ENCODE results near the gene CCDC91. TPM values are rescaled to one million over a fixed set of nuclear protein-coding genes. Genes with fewer than 3 reads are reported as not detected.

The CCDC91 gene
- total and polyA plus RNA-seq, 8 donors, result 15.0 to 27.0 (median 19.1) TPM

GRCh38 chr12:28527631-28528249 lies 337.5 kb downstream of the CCDC91 start:
- FAIRE-seq, result no peak
- Histone ChIP-seq H3K36me3 (no peaks in the 10 kb centered on the region), H3K27ac (no peak overlapping the region), H3K4me1 (no peaks in the 10 kb centered on the region), H3K9me3 (no peaks in the 10 kb centered on the region), H3K4me3 (no peak overlapping the region), H3K27me3 (no peaks in the 10 kb centered on the region)
- intact Hi-C loops (cut with DNase I), result no loop called here
- WGBS, 2 donors, result 92 to 95% methylated on average over 5 of the region's 5 CpGs
- ATAC-seq, result no peak
- peak in 1 of 6 donors; percentile 20 for DNase-seq
- no peak for TF ChIP-seq CTCF (IDR thresholded peaks at IDR 0.05)

GRCh38 chr12:28535216-28535615 lies 345.0 kb downstream of the CCDC91 start:
- H3K4me3 ChIP-seq, result no peak overlapping the region
- no peaks in the 10 kb centered on the region for H3K36me3 ChIP-seq
- H3K27me3 ChIP-seq, result no peaks in the 10 kb centered on the region
- DNase-seq (no peak), FAIRE-seq (no peak), ATAC-seq (no peak)
- intact Hi-C loops (cut with DNase I), result no loop called here
- no peaks in the 10 kb centered on the region for H3K4me1 ChIP-seq
- TF ChIP-seq CTCF (IDR thresholded peaks at IDR 0.05), result no peak
- WGBS, 2 donors, result 87 to 95% methylated on average over 2 of the region's 2 CpGs
- no peak overlapping the region for H3K27ac ChIP-seq
- H3K9me3 ChIP-seq, result no peaks in the 10 kb centered on the region

GRCh38 chr12:28536088-28536487 lies 345.8 kb downstream of the CCDC91 start:
- Histone ChIP-seq H3K36me3 (no peaks in the 10 kb centered on the region), H3K4me3 (no peak overlapping the region), H3K27ac (no peak overlapping the region), H3K27me3 (no peaks in the 10 kb centered on the region), H3K4me1 (peaks cover 0 to 4% (median 0%) of the 10 kb centered on the region in 3 donors), H3K9me3 (no peaks in the 10 kb centered on the region)
- intact Hi-C loops (cut with DNase I), result no loop called here
- TF ChIP-seq CTCF (IDR thresholded peaks at IDR 0.05), result no peak
- no peak for ATAC-seq
- FAIRE-seq, result no peak
- no peak for DNase-seq
- 93 to 97% methylated on average over 2 of the region's 2 CpGs for WGBS, 2 donors

GRCh38 chr12:28537474-28537873 lies 347.2 kb downstream of the CCDC91 start:
- no peak for ATAC-seq
- WGBS, 2 donors, result 87 to 96% methylated on average over 1 of the region's 1 CpG

More at GRCh38 chr12:28537474-28537873, 347.2 kb downstream of the CCDC91 start:
- Histone ChIP-seq H3K36me3 (no peaks in the 10 kb centered on the region), H3K9me3 (no peaks in the 10 kb centered on the region), H3K27me3 (no peaks in the 10 kb centered on the region), H3K27ac (no peak overlapping the region), H3K4me1 (peaks cover 0 to 4% (median 0%) of the 10 kb centered on the region in 3 donors), H3K4me3 (no peak overlapping the region)
- TF ChIP-seq CTCF (IDR thresholded peaks at IDR 0.05), result no peak
- DNase-seq, result no peak
- intact Hi-C loops (cut with DNase I), result no loop called here
- no peak for FAIRE-seq

Data from pancreas (tissue), 10 donors.